Endothelial cell of umbilical vein (primary cell): ENCODE results near the gene MYO1G. TPM values are rescaled to one million over a fixed set of nuclear protein-coding genes. Genes with fewer than 3 reads are reported as not detected.

Experiments used
- BruUV-seq: library from RNA; stranded (reverse); fragments of 400-500 nt; replicated peaks from 2 replicates; lab custom pipeline; 2021; lab: Mats Ljungman, UMichigan
- CTCF ChIA-PET: fragments of 300-600, 350-600 bp; sonication (Branson Sonifier 250); formaldehyde crosslinking; loops from one replicate; lab custom pipeline; 2021; ENCODE audit warnings: antibody characterized with exemption, inconsistent platforms; lab: Charles Lee
- POLR2A ChIA-PET: fragments of 300-600, 350-600 bp; sonication (Branson Sonifier 250); formaldehyde crosslinking; loops from one replicate; lab custom pipeline; 2021; ENCODE audit warnings: antibody characterized with exemption, inconsistent platforms; lab: Charles Lee
- DNase-seq: peaks from one replicate; pipeline ENCODE4 v3.0.0-alpha.2; 2011; ENCODE audit warnings: low read depth, low spot score
- FAIRE-seq: peaks from 2 replicates; lab custom pipeline; 2011; peaks lifted over from hg19 to GRCh38; lab: Jason Lieb, UNC
- H2AFZ ChIP-seq: 2 replicates; pipeline ENCODE4 v1.6.0; 2012; ENCODE audit warnings: low read depth, low read length, control low read depth, inconsistent platforms
- H3K27ac ChIP-seq: 2 replicates; pipeline ENCODE4 v1.5.1; 2011; ENCODE audit warnings: low read depth, mild to moderate bottlenecking, control low read depth, low read length, moderate library complexity; ENCODE audit not compliant: insufficient read depth
- H3K27me3 ChIP-seq, 2 experiments: 2 replicates each; pipeline versions ENCODE4 v1.6.0 to v1.6.1; 2011; ENCODE audit warnings: low read length in 2 of 2, mixed read lengths in 1 of 2; ENCODE audit not compliant: control insufficient read depth in 2 of 2, insufficient read depth in 2 of 2
- H3K36me3 ChIP-seq, 2 experiments: 2 replicates in 1 of 2; 3 replicates in 1 of 2; pipeline ENCODE4 v1.5.1; 2011; ENCODE audit warnings: low read length in 2 of 2, mild to moderate bottlenecking in 1 of 2, moderate library complexity in 1 of 2; ENCODE audit not compliant: control insufficient read depth in 2 of 2, insufficient read depth in 2 of 2; ENCODE audit errors: extremely low read depth in 1 of 2
- H3K4me1 ChIP-seq: 3 replicates; pipeline ENCODE4 v1.5.1; 2011; ENCODE audit warnings: mild to moderate bottlenecking, low read length; ENCODE audit not compliant: control insufficient read depth, insufficient read depth; ENCODE audit errors: extremely low read depth
- H3K4me2 ChIP-seq: 2 replicates; pipeline ENCODE4 v1.6.1; 2011; ENCODE audit warnings: low read length, control low read depth, mixed read lengths; ENCODE audit not compliant: insufficient read depth
- H3K4me3 ChIP-seq, 3 experiments: fragments of 200-600 bp in 1 of 3; sonication (generic), shearing (Covaris generic) in 1 of 3; replicated peaks in 1 of 3; 2 replicates each; pipeline ENCODE4 v1.5.1; 2011 to 2016; ENCODE audit warnings: control low read depth in 3 of 3, low read length in 3 of 3, mild to moderate bottlenecking in 2 of 3, inconsistent platforms in 1 of 3, low read depth in 1 of 3, moderate library complexity in 1 of 3; ENCODE audit not compliant: insufficient read depth in 1 of 3
- H3K79me2 ChIP-seq: 2 replicates; pipeline ENCODE4 v1.6.0; 2012; ENCODE audit warnings: low read length, inconsistent platforms; ENCODE audit not compliant: control insufficient read depth, insufficient read depth
- H3K9ac ChIP-seq: replicated peaks from 2 replicates; pipeline ENCODE3; 2011; ENCODE audit warnings: low read length, control low read depth; ENCODE audit not compliant: insufficient read depth; ENCODE audit errors: extremely low read depth
- H3K9me1 ChIP-seq: replicated peaks from 3 replicates; pipeline ENCODE4 v1.6.0; 2011; ENCODE audit warnings: mild to moderate bottlenecking, low read length; ENCODE audit not compliant: control insufficient read depth, insufficient read depth; ENCODE audit errors: extremely low read depth
- H3K9me3 ChIP-seq: replicated peaks from 2 replicates; pipeline ENCODE4 v1.5.1; 2012; ENCODE audit warnings: low read length, inconsistent platforms; ENCODE audit not compliant: control insufficient read depth, insufficient read depth
- H4K20me1 ChIP-seq: replicated peaks from 2 replicates; pipeline ENCODE3; 2011; ENCODE audit warnings: mild to moderate bottlenecking, low read length; ENCODE audit not compliant: control insufficient read depth, insufficient read depth; ENCODE audit errors: extremely low read depth
- CTCF ChIP-seq, 2 donors: IDR thresholded peaks; 1 replicate in 1 of 2; 2 replicates in 1 of 2; pipeline ENCODE4 v1.5.1; 2011; ENCODE audit warnings: low read length in 2 of 2, mild to moderate bottlenecking in 2 of 2, moderate library complexity in 2 of 2, control low read depth in 1 of 2, inconsistent platforms in 1 of 2, low read depth in 1 of 2; ENCODE audit not compliant: insufficient read depth in 1 of 2; ENCODE audit errors: extremely low read depth in 1 of 2
- EZH2 ChIP-seq: IDR thresholded peaks from 2 replicates; pipeline ENCODE4 v1.6.1; 2012; ENCODE audit warnings: borderline replicate concordance, low read depth, mild to moderate bottlenecking, moderate library complexity, low read length, inconsistent platforms; ENCODE audit not compliant: severe bottlenecking
- MAX ChIP-seq: IDR thresholded peaks from 2 replicates; pipeline ENCODE4 v1.6.1; 2011; ENCODE audit not compliant: insufficient read depth, insufficient read length
- POLR2A ChIP-seq: IDR thresholded peaks from 2 replicates; pipeline ENCODE4 v1.6.1; 2012; ENCODE audit warnings: low read depth, mild to moderate bottlenecking, control low read depth, low read length
- POLR2AphosphoS5 ChIP-seq: IDR thresholded peaks from 2 replicates; pipeline ENCODE4 v1.6.1; 2012; ENCODE audit warnings: low read depth, mild to moderate bottlenecking, control low read depth, low read length, moderate library complexity; ENCODE audit not compliant: insufficient read depth
- dilution Hi-C: fragments of 300-500 bp; cut with MboI; formaldehyde crosslinking; loops from one replicate; pipeline ENCODE4 v1.15.0; 2019; ENCODE audit warnings: low sequenced_read_pairs; ENCODE audit not compliant: extremely low pct_ligation_motif_present
- intact Hi-C: fragments of 100-400 bp; cut with micrococcal nuclease; formaldehyde crosslinking; loops from one replicate; pipeline ENCODE4 v1.10.0; 2022
- polyA plus RNA-seq, 4 experiments: library from polyadenylated mRNA; depleted of rRNA in 3 of 4; stranded (reverse) in 3 of 4; unstranded in 1 of 4; fragments of >200 nt; gene quantifications; 2 replicates each; pipeline versions ENCODE4 v1.2.1 to v1.2.3, GENCODE V29; 2011 to 2012; ENCODE audit warnings: missing spikeins in 1 of 4
- total RNA-seq: library from RNA; stranded (reverse); gene quantifications from 2 replicates; pipeline ENCODE4 v1.2.3, GENCODE V29; 2021

MYO1G gene
- total and polyA plus RNA-seq, 2 donors (not counting 3 experiments of a cell fraction or from before 2014, with no cell fraction given): 0.11 TPM; not detected in 1

- Histone ChIP-seq H2AFZ (no peak overlapping the region), H3K4me1 (no peaks in the 10 kb centered on the region), H3K36me3 (no peaks in the 10 kb centered on the region), H4K20me1 (no peaks in the 10 kb centered on the region), H3K4me3 (no peak overlapping the region), H3K9me3 (no peaks in the 10 kb centered on the region), H3K79me2 (no peaks in the 10 kb centered on the region), H3K9ac (no peak overlapping the region), H3K4me2 (no peak overlapping the region), H3K9me1 (no peaks in the 10 kb centered on the region), H3K27ac (no peak overlapping the region), H3K27me3 (no peaks in the 10 kb centered on the region)
- FAIRE-seq (no peak), DNase-seq (no peak)
- no peak for TF ChIP-seq POLR2A
- TF ChIP-seq EZH2: no peak
- TF ChIP-seq POLR2AphosphoS5: no peak
- dilution Hi-C loops: no loop called here
- no TSS peak for BruUV-seq
- CTCF ChIA-PET: interaction anchor here (0.7 to 10.0 kb wide), 29 partner anchors 8 to 166 kb away, joined by 3 to 585 read pairs (median 9); partner anchors contain the start of genes CCM2, NACAD and TBRG4
- intact Hi-C loops: loop anchor here (5.0 kb wide), 1 partner anchor 103 kb away; no protein-coding TSS in a partner anchor
- POLR2A ChIA-PET: interaction anchor here (1.6 to 1.7 kb wide), 2 partner anchors 9 to 25 kb away, joined by 4 to 7 read pairs; partner anchors contain the start of gene CCM2
Observed at GRCh38 chr7:44974549-44974948, 4.3 kb downstream of the MYO1G start.

- intact Hi-C loops: loop anchor here (1.0 to 5.0 kb wide), 3 partner anchors 25 to 162 kb away; no protein-coding TSS in a partner anchor
- Histone ChIP-seq H3K79me2 (no peaks in the 10 kb centered on the region), H3K36me3 (no peaks in the 10 kb centered on the region), H3K4me1 (no peaks in the 10 kb centered on the region), H2AFZ (no peak overlapping the region), H3K4me3 (no peak overlapping the region), H3K9ac (no peak overlapping the region), H3K9me3 (no peaks in the 10 kb centered on the region), H4K20me1 (no peaks in the 10 kb centered on the region), H3K27ac (no peak overlapping the region), H3K27me3 (no peaks in the 10 kb centered on the region), H3K9me1 (no peaks in the 10 kb centered on the region), H3K4me2 (no peak overlapping the region)
- DNase-seq (peak; percentile 39), FAIRE-seq (peak; percentile 66)
- no TSS peak for BruUV-seq
- POLR2A ChIA-PET: interaction anchor here (1.5 to 1.7 kb wide), 3 partner anchors 9 to 26 kb away, joined by 4 to 7 read pairs (median 7); partner anchors contain the start of gene CCM2
- peak; percentile 55 to 73 for TF ChIP-seq CTCF (IDR thresholded peaks at IDR 0.05; ENCODE audit: extremely low read depth in 1 of 2, insufficient read depth in 1 of 2, low read depth in 1 of 2, low read length in 2 of 2)
- no peak for TF ChIP-seq MAX
- dilution Hi-C loops: no loop called here
- CTCF ChIA-PET: interaction anchor here (0.6 to 10.0 kb wide), 55 partner anchors 9 to 392 kb away, joined by 3 to 585 read pairs (median 5); partner anchors contain the start of genes CCM2, H2AZ2, NACAD and TBRG4
Observed at GRCh38 chr7:44973610-44974401, 5.0 kb downstream of the MYO1G start.
